NT2/D1 (cell line): ENCODE measurements around the gene RIOK2.

Experiments used
- DNase-seq: peaks from one replicate; pipeline ENCODE4 v3.0.0-alpha.2; 2011; ENCODE audit warnings: low read depth, low spot score
- H3K27me3 ChIP-seq: 2 replicates; pipeline ENCODE4 v1.6.0; 2011; ENCODE audit warnings: mild to moderate bottlenecking; ENCODE audit not compliant: insufficient read length, insufficient read depth
- H3K36me3 ChIP-seq: 2 replicates; pipeline ENCODE4 v1.6.1; 2011; ENCODE audit warnings: mild to moderate bottlenecking, low read length, mixed read lengths; ENCODE audit not compliant: insufficient read depth, insufficient read length
- H3K4me1 ChIP-seq: 2 replicates; pipeline ENCODE4 v1.5.1; 2011; ENCODE audit not compliant: insufficient read depth, insufficient read length
- H3K4me3 ChIP-seq: 2 replicates; pipeline ENCODE4 v1.5.1; 2011; ENCODE audit warnings: low read depth; ENCODE audit not compliant: insufficient read length
- H3K9ac ChIP-seq: 2 replicates; pipeline ENCODE4 v1.6.0; 2011; ENCODE audit warnings: low read depth; ENCODE audit not compliant: insufficient read length
- H3K9me3 ChIP-seq: 2 replicates; pipeline ENCODE4 v1.5.1; 2011; ENCODE audit warnings: mild to moderate bottlenecking, low read length; ENCODE audit not compliant: insufficient read depth
- SUZ12 ChIP-seq: IDR thresholded peaks from 2 replicates; pipeline ENCODE4 v1.6.1; 2011; ENCODE audit not compliant: insufficient read length, insufficient read depth; ENCODE audit errors: extremely low read depth
- YY1 ChIP-seq: IDR thresholded peaks from 2 replicates; pipeline ENCODE4 v1.6.1; 2011; ENCODE audit not compliant: insufficient read length, insufficient read depth
- ZNF274 ChIP-seq: IDR thresholded peaks from 2 replicates; pipeline ENCODE4 v1.6.1; 2011; ENCODE audit warnings: mild to moderate bottlenecking, low read depth, low read length

RIOK2 gene

GRCh38 chr5:97183100-97183929 is at the start of gene RIOK2:
Gene RIOK2 (minus strand): TSS chr5:97183247. CDS start chr5:97183191, 56 bp downstream.
- H3K4me3 ChIP-seq: peak within 1 kb of the TSS; percentile 83

GRCh38 chr5:97231025-97231636 is 48.1 kb upstream of the RIOK2 start:
- Histone ChIP-seq H3K9ac (no peak overlapping the region), H3K9me3 (no peaks in the 10 kb centered on the region), H3K4me3 (no peak overlapping the region), H3K27me3 (no peaks in the 10 kb centered on the region), H3K4me1 (no peaks in the 10 kb centered on the region), H3K36me3 (no peaks in the 10 kb centered on the region)
- DNase-seq: peak; percentile 25
- TF ChIP-seq SUZ12: no peak
- TF ChIP-seq YY1: no peak
- no peak for TF ChIP-seq ZNF274

More at GRCh38 chr5:97183100-97183929, at the start of gene RIOK2:
- Histone ChIP-seq H3K4me1 (no peaks in the 10 kb centered on the region), H3K9ac (peak within 1 kb of the TSS; percentile 91), H3K36me3 (peaks cover 21% of the 10 kb centered on the region), H3K27me3 (no peaks in the 10 kb centered on the region), H3K9me3 (peaks cover 3% of the 10 kb centered on the region; the same call in 1 of the 2 replicates)
- TF ChIP-seq ZNF274: no peak
- TF ChIP-seq SUZ12: no peak
- TF ChIP-seq YY1: peak; percentile 20
- peak; percentile 88 for DNase-seq

GRCh38 chr5:97229688-97230285 is 46.7 kb upstream of the RIOK2 start:
- H3K4me1 ChIP-seq: no peaks in the 10 kb centered on the region
- no peak overlapping the region for H3K4me3 ChIP-seq
- no peaks in the 10 kb centered on the region for H3K9me3 ChIP-seq
- no peaks in the 10 kb centered on the region for H3K27me3 ChIP-seq
- H3K36me3 ChIP-seq: no peaks in the 10 kb centered on the region
- TF ChIP-seq SUZ12 (no peak), YY1 (no peak), ZNF274 (no peak)
- H3K9ac ChIP-seq: no peak overlapping the region
- DNase-seq: no peak

GRCh38 chr5:97229196-97229595 is 46.1 kb upstream of the RIOK2 start:
- no peak overlapping the region for H3K4me3 ChIP-seq
- TF ChIP-seq SUZ12 (no peak), YY1 (no peak), ZNF274 (no peak)
- no peak for DNase-seq

GRCh38 chr5:97225222-97225621 is 42.2 kb upstream of the RIOK2 start:
- TF ChIP-seq YY1 (no peak), ZNF274 (no peak), SUZ12 (no peak)
- H3K36me3 ChIP-seq: no peaks in the 10 kb centered on the region
- H3K4me3 ChIP-seq: no peak overlapping the region

More at GRCh38 chr5:97229196-97229595, 46.1 kb upstream of the RIOK2 start:
- no peaks in the 10 kb centered on the region for H3K36me3 ChIP-seq
- no peaks in the 10 kb centered on the region for H3K4me1 ChIP-seq
- no peaks in the 10 kb centered on the region for H3K27me3 ChIP-seq
- H3K9me3 ChIP-seq: no peaks in the 10 kb centered on the region
- H3K9ac ChIP-seq: no peak overlapping the region

GRCh38 chr5:97224112-97224750 is 41.2 kb upstream of the RIOK2 start:
- no peak for DNase-seq
- Histone ChIP-seq H3K36me3 (no peaks in the 10 kb centered on the region), H3K4me1 (no peaks in the 10 kb centered on the region), H3K9ac (no peak overlapping the region), H3K9me3 (no peaks in the 10 kb centered on the region), H3K4me3 (no peak overlapping the region), H3K27me3 (no peaks in the 10 kb centered on the region)
- TF ChIP-seq SUZ12: no peak

More at GRCh38 chr5:97225222-97225621, 42.2 kb upstream of the RIOK2 start:
- no peak overlapping the region for H3K9ac ChIP-seq
- no peaks in the 10 kb centered on the region for H3K27me3 ChIP-seq
- no peaks in the 10 kb centered on the region for H3K9me3 ChIP-seq
- DNase-seq: no peak
- no peaks in the 10 kb centered on the region for H3K4me1 ChIP-seq
